HepG2 (cell line): Measurements from ENCODE around the gene AKAP8L. TPM values are rescaled to one million over a fixed set of nuclear protein-coding genes. Genes with fewer than 3 reads are reported as not detected.
"Not testable (repeated sequence)": the region's sequence is repeated elsewhere in the genome, so short reads cannot be mapped to it uniquely, and the experiment has no call there.

Experiments used
- ARID4A ChIP-seq: sonication (generic); formaldehyde crosslinking; IDR thresholded peaks from 2 replicates; pipeline ENCODE4 v1.5.0; 2020; ENCODE audit warnings: mild to moderate bottlenecking, missing genetic modification reagents, borderline replicate concordance
- CEBPB ChIP-seq: IDR thresholded peaks from 2 replicates; pipeline ENCODE4 v1.6.1; 2011; ENCODE audit warnings: low read depth, low read length, improper control_type of control experiment, borderline replicate concordance
- CEBPG ChIP-seq: IDR thresholded peaks from 2 replicates; pipeline ENCODE4 v1.6.1; 2016
- FOXA3 ChIP-seq: IDR thresholded peaks from 2 replicates; pipeline ENCODE4 v1.6.1; 2016; ENCODE audit warnings: missing genetic modification reagents, missing compliant biosample characterization
- FOXO1 ChIP-seq: sonication (generic); formaldehyde crosslinking; IDR thresholded peaks from 2 replicates; pipeline ENCODE4 v1.4.0; 2020; ENCODE audit warnings: missing genetic modification reagents
- NR2C2 ChIP-seq: sonication (generic); formaldehyde crosslinking; IDR thresholded peaks from 2 replicates; pipeline ENCODE4 v1.4.0; 2020; ENCODE audit warnings: missing genetic modification reagents, mild to moderate bottlenecking, moderate library complexity, borderline replicate concordance
- PHF21A ChIP-seq: sonication (generic); formaldehyde crosslinking; IDR thresholded peaks from 2 replicates; pipeline ENCODE4 v1.5.0; 2020; ENCODE audit warnings: mild to moderate bottlenecking, missing genetic modification reagents
- RCOR2 ChIP-seq: IDR thresholded peaks from 2 replicates; pipeline ENCODE4 v1.6.1; 2016; ENCODE audit warnings: missing biosample characterization, missing genetic modification reagents
- SOX6 ChIP-seq, 2 experiments: fragments of 450-650 bp in 1 of 2; sonication (generic) in 1 of 2; formaldehyde crosslinking in 1 of 2; IDR thresholded peaks; 2 replicates each; pipeline versions ENCODE4 v1.4.0 to v1.6.1; 2017 to 2020; ENCODE audit warnings: antibody characterized with exemption in 1 of 2, mild to moderate bottlenecking in 1 of 2, missing genetic modification reagents in 1 of 2
- SP5 ChIP-seq: IDR thresholded peaks from 2 replicates; pipeline ENCODE4 v1.6.1; 2016; ENCODE audit warnings: low read depth, borderline replicate concordance
- ZBTB40 ChIP-seq, 2 experiments: fragments of 450-650 bp in 1 of 2; sonication (generic) in 1 of 2; formaldehyde crosslinking in 1 of 2; IDR thresholded peaks; 2 replicates each; pipeline versions ENCODE4 v1.6.1 to v1.8.0; 2016 to 2022; ENCODE audit warnings: antibody characterized with exemption in 1 of 2, mild to moderate bottlenecking in 1 of 2, missing genetic modification reagents in 1 of 2
- ZNF362 ChIP-seq: sonication (generic); formaldehyde crosslinking; IDR thresholded peaks from 2 replicates; pipeline ENCODE4 v1.4.0; 2020; ENCODE audit warnings: missing genetic modification reagents, mild to moderate bottlenecking, borderline replicate concordance
- polyA plus RNA-seq, 8 experiments: library from polyadenylated mRNA; depleted of rRNA in 3 of 8; stranded (reverse) in 7 of 8; unstranded in 1 of 8; fragments of >200 nt; fragmentation: Illumina TruSeq in 4 of 8; extraction: Trizol in 4 of 8; gene quantifications; 2 replicates each; pipeline versions ENCODE4 v1.2.1 to v1.2.3, GENCODE V29; 2011 to 2016; ENCODE audit warnings: low read depth in 4 of 8, missing spikeins in 1 of 8, mixed read lengths in 1 of 8; ENCODE audit not compliant: insufficient read depth in 1 of 8
- total RNA-seq, 5 experiments: library from RNA; depleted of rRNA; stranded (reverse); fragments of >200 nt; fragmentation: Illumina TruSeq; extraction: Trizol; gene quantifications; 2 replicates each; pipeline ENCODE4 v1.2.3, GENCODE V29; 2016; ENCODE audit warnings: low read depth in 1 of 5
- TF ChIP-seq, protein P1 (sequence below): IDR thresholded peaks from 2 replicates; pipeline ENCODE4 v1.6.1; 2016; ENCODE audit warnings: mild to moderate bottlenecking

The AKAP8L gene
- total and polyA plus RNA-seq, 2 of the 13 experiments (the other 11 are each of a cell fraction or from before 2014, with no cell fraction given) = 48.2 to 49.6 TPM

GRCh38 chr19:15411351-15411750 lies 7.4 kb downstream of the AKAP8L start (continued):
- TF ChIP-seq ZBTB40, SOX6 (IDR thresholded peaks at IDR 0.05): not testable (repeated sequence)
- peak; percentile 52; the same call in 1 of the 2 replicates for TF ChIP-seq ZBTB40 (CRISPR knock-in tag; IDR thresholded peaks at IDR 0.05)
- peak; percentile 95 for TF ChIP-seq CEBPG (CRISPR knock-in tag)
- TF ChIP-seq, protein P1, sequence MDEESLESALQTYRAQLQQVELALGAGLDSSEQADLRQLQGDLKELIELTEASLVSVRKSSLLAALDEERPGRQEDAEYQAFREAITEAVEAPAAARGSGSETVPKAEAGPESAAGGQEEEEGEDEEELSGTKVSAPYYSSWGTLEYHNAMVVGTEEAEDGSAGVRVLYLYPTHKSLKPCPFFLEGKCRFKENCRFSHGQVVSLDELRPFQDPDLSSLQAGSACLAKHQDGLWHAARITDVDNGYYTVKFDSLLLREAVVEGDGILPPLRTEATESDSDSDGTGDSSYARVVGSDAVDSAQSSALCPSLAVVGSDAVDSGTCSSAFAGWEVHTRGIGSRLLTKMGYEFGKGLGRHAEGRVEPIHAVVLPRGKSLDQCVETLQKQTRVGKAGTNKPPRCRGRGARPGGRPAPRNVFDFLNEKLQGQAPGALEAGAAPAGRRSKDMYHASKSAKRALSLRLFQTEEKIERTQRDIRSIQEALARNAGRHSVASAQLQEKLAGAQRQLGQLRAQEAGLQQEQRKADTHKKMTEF (CRISPR knock-in tag) = peak; percentile 60; the same call in 1 of the 2 replicates
- TF ChIP-seq ARID4A = peak; percentile 74; the same call in 1 of the 2 replicates
- TF ChIP-seq PHF21A (CRISPR knock-in tag) = 0 out of 2 replicates have a peak, but pooled peaks have one; percentile 41
- 0 out of 2 replicates have a peak, but pooled peaks have one; percentile 49 for TF ChIP-seq RCOR2 (CRISPR knock-in tag)
- TF ChIP-seq SOX6 (CRISPR knock-in tag; IDR thresholded peaks at IDR 0.05) = peak; percentile 67; the same call in 1 of the 2 replicates
- TF ChIP-seq SP5 = peak; percentile 94
- peak; percentile 80; the same call in 1 of the 2 replicates for TF ChIP-seq NR2C2
- peak; percentile 96 for TF ChIP-seq ZNF362
- TF ChIP-seq CEBPB = peak; percentile 68; the same call in 1 of the 2 replicates
- peak; percentile 65; the same call in 1 of the 2 replicates for TF ChIP-seq FOXO1
- TF ChIP-seq FOXA3 (CRISPR knock-in tag) = peak; percentile 61
